Measurements from ENCODE around the gene C1orf167.

Gene C1orf167

GRCh38 chr1:11787251-11787803 is 25.3 kb downstream of the C1orf167 start:
- peaks cover 10% of the 10 kb centered on the region for H3K4me1 Mint-ChIP-seq
- ATAC-seq (replicated peaks; ENCODE audit: extremely low read depth, poor library complexity, severe bottlenecking) (no peak), DNase-seq (ENCODE audit: low spot score in 2 of 2) (no peak)
- H3K36me3 Mint-ChIP-seq (ENCODE audit: insufficient read depth): no peaks in the 10 kb centered on the region
- H3K27ac Mint-ChIP-seq (ENCODE audit: low read depth): no peak overlapping the region
- no peaks in the 10 kb centered on the region for H3K9me3 Mint-ChIP-seq
- no peak overlapping the region for H3K4me3 Mint-ChIP-seq
- H3K27me3 Mint-ChIP-seq: no peaks in the 10 kb centered on the region

- Mint-ChIP-seq H3K4me1 (peaks cover 10% of the 10 kb centered on the region), H3K27ac (ENCODE audit: low read depth) (no peak overlapping the region), H3K4me3 (no peak overlapping the region), H3K9me3 (no peaks in the 10 kb centered on the region), H3K36me3 (ENCODE audit: insufficient read depth) (peaks cover 2% of the 10 kb centered on the region), H3K27me3 (no peaks in the 10 kb centered on the region)
- ATAC-seq (replicated peaks; ENCODE audit: extremely low read depth, poor library complexity, severe bottlenecking): no peak
- DNase-seq (ENCODE audit: low spot score in 2 of 2): no peak
These were observed 25.9 kb downstream of the C1orf167 start for GRCh38 chr1:11787804-11788436.

DNA sequence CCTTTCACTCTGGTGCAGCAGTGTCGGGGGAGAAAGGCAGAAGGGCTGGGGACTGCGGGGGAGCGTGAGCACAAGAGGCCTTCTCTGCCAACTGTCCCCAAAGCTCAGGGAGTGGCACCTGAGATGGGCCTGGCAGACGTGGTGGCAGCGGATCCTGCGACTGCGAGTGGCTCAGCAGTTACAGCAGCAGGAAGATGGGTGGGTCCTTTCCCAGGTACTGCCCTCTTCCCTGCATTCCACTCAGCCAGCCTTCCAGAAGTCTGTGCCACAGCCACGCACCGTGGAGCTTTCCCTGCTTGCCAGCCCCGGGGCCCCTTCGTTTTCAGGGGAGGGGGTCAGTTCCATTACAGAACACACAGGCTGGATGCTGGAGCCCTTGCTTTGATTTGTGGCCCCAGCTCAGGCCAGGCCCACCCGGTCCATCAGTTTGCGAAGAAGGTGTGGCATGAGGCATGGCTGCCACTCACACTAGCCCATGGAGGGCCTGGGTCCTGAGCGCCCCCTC is 26.6 kb downstream of the C1orf167 start:
- H3K4me3 Mint-ChIP-seq: no peak overlapping the region
- no peak for ATAC-seq (replicated peaks; ENCODE audit: extremely low read depth, poor library complexity, severe bottlenecking)
- H3K36me3 Mint-ChIP-seq (ENCODE audit: insufficient read depth): peaks cover 4% of the 10 kb centered on the region
- DNase-seq (ENCODE audit: low spot score in 2 of 2): no peak
- H3K27ac Mint-ChIP-seq (ENCODE audit: low read depth): no peak overlapping the region
- H3K9me3 Mint-ChIP-seq: no peaks in the 10 kb centered on the region
- H3K4me1 Mint-ChIP-seq: peaks cover 10% of the 10 kb centered on the region
- no peaks in the 10 kb centered on the region for H3K27me3 Mint-ChIP-seq

DNA sequence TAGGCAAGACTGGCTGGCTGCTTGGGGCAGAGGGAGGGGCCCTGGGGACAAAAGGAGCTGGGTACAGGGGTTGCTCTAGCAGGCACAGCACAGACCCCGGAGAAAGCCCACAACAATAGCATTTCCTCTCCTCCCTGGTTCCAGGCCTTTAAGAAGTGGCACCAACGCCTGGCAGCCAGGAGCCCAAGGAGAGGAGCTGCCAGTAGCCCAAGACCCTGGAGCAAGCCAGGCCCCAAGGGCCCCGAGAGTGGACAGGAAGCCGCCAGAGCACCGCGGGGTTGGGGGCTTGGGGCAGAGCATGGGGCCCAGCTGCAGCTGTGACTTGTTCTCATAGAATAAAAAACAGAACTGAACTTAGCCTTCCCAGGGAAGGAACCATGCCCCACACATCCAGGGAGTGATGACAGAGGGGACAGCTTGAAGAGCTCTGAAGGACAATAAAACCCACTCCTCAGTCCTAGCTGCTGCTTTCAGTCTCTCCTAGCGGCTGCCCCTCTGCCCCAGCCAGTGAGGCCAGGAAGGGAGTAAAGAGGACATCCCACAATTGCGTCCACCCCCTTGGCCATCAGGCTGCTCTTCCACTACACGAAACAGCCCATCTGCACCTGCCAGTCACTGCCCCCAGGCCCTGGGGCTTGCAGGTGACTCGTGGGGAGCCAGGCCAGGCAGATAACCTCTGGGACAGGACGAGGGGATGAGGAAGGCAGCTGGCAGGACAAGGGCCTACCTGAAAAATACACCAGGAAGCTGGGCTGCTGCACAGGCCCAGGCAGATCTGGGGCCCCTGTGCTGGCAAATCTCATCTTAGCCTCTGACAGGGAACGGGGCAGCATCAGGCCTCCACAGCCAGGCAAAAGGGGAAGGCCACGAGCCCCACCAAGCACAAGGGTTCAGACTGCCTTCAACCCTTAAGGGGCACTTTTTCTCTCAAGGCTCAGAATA is 27.4 kb downstream of the C1orf167 start:
- ATAC-seq (replicated peaks; ENCODE audit: extremely low read depth, poor library complexity, severe bottlenecking) (no peak), DNase-seq (ENCODE audit: low spot score in 2 of 2) (no peak)
- peaks cover 10% of the 10 kb centered on the region for H3K4me1 Mint-ChIP-seq
- peak overlapping the region; percentile 16 for H3K27ac Mint-ChIP-seq (ENCODE audit: low read depth)
- no peak overlapping the region for H3K4me3 Mint-ChIP-seq
- no peaks in the 10 kb centered on the region for H3K27me3 Mint-ChIP-seq
- H3K9me3 Mint-ChIP-seq: no peaks in the 10 kb centered on the region
- H3K36me3 Mint-ChIP-seq (ENCODE audit: insufficient read depth): peaks cover 6% of the 10 kb centered on the region

DNA sequence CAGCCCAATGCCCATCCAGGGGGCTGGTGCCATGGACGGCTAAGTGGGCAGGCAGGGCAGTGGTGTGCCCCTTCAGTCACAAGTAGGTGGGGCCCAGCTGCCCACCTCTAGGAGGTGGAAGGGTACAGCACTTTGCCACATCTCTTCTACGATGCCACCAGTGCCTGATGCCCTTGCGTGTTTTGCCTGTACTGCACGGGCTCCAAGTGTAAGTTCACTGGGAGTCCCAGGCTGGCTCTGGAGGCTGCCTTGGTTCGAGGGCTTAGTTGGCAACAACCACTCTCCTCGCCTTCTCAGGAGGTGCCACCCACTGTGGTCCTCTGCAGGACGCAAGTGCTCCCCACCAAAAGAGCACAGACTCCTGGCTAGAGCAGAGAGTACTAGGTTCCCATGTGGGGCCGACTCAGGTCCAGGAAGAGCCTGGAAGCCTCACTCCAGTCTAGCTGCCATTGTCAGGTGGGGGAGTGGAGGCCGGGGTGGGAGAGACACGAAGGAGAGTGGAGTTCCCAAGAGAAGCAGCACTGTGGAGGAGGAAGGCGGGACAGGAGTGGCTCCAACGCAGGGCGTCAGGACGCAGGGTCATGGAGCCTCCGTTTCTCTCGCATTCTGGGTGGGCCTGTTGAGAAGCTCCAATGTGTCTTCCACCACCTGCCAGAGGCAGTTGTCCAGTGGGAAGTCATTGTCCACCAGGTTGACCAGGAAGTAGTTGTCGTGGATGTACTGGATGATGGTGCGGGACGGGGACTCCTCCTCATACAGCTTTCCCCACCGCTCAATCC is 28.3 kb downstream of the C1orf167 start:
- no peak for ATAC-seq (replicated peaks; ENCODE audit: extremely low read depth, poor library complexity, severe bottlenecking)
- no peaks in the 10 kb centered on the region for H3K27me3 Mint-ChIP-seq
- peaks cover 10% of the 10 kb centered on the region for H3K4me1 Mint-ChIP-seq
- no peak for DNase-seq (ENCODE audit: low spot score in 2 of 2)
- H3K4me3 Mint-ChIP-seq: no peak overlapping the region
- peaks cover 6% of the 10 kb centered on the region for H3K36me3 Mint-ChIP-seq (ENCODE audit: insufficient read depth)
- peak overlapping the region; percentile 81 for H3K27ac Mint-ChIP-seq (ENCODE audit: low read depth)
- no peaks in the 10 kb centered on the region for H3K9me3 Mint-ChIP-seq

DNA sequence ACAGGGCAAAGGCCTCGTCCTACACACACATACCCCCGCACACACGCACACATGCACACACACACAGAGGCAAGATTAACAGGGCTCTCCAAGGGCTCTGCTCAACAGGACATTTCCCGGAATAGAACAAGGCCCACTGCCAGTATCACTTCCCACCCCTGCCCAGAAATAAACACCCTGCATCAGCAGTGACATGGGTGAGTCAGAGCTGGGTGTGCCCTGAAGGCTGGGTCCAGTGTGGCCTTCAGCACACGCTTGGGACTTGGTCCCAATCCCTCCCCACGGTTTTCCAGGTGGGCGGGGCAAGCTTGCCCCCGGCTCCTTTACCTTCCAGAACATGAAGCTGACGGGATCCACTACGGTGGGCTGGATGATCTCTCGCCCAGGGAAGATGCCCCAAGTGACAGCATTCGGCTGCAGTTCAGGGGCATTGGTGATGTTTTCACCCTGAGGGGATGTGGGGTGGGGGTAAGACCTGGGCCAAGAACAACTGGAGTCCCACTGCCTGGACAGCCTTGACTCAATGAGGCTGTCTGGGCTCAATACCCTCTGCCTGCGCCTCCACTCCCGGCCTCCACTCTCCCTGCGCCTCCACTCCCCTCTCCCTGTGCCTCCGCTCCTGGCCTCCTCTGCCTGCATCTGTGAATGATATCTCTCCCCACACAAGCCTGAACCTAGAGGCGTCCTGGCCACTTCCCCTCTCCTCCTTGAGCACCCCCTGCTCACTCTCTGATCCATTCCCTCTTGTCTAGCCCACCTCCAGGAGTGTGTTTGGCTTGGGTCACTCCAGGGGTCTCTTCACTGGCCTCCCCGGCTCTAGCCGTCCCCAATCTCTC is 29.1 kb downstream of the C1orf167 start:
- ATAC-seq (replicated peaks; ENCODE audit: extremely low read depth, poor library complexity, severe bottlenecking): no peak
- DNase-seq (ENCODE audit: low spot score in 2 of 2): no peak

DNA sequence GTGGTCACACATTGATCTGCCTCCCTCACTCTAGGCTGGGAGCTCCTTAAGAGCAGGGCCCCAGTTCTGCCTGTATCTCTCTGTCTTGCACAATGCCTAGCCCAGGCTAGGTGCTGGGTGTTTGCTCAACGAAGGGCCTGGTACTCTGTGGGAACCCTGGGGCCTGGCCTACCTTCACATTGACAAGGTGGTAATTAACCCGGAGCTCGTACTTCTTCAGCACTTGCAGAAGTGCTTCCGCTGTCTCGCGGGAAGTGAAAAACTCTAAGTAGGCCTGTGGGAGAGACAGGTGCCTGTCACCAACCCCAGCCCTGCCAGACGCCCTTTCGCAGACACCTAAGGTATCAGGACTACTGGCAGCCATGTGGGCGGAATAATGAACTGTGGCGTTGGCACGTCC is 30.1 kb downstream of the C1orf167 start:
- Mint-ChIP-seq H3K36me3 (ENCODE audit: insufficient read depth) (peaks cover 9% of the 10 kb centered on the region), H3K4me1 (peaks cover 10% of the 10 kb centered on the region), H3K9me3 (no peaks in the 10 kb centered on the region), H3K4me3 (no peak overlapping the region), H3K27ac (ENCODE audit: low read depth) (peak overlapping the region; percentile 83), H3K27me3 (no peaks in the 10 kb centered on the region)
- ATAC-seq (replicated peaks; ENCODE audit: extremely low read depth, poor library complexity, severe bottlenecking) (no peak), DNase-seq (ENCODE audit: low spot score in 2 of 2) (no peak)

More for the DNA sequence above, 29.1 kb downstream of the C1orf167 start:
- Mint-ChIP-seq H3K27me3 (no peaks in the 10 kb centered on the region), H3K36me3 (ENCODE audit: insufficient read depth) (peaks cover 6% of the 10 kb centered on the region), H3K9me3 (no peaks in the 10 kb centered on the region), H3K27ac (ENCODE audit: low read depth) (peak overlapping the region; percentile 81), H3K4me1 (peaks cover 10% of the 10 kb centered on the region), H3K4me3 (no peak overlapping the region)

DNA sequence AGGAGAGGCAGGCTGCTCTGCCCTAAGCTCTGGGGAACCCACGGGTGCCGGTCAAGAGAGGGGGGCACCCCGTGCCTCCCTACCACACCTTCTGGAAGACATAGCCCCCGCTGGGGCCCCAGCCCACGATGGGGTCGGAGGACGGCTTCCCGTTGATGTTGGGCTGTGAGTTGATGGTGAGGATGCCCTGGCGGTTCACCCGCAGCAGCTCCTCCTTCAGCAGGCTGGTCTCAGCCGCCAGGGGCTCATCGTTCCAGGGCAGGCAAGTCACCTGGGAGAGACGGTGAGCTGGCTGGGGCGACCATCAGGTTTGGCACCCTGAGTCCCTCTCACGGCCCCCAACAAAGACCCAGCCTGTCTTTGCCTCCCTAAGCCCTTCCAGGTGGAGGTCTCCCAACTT is 31.8 kb downstream of the C1orf167 start:
- Mint-ChIP-seq H3K4me3 (no peak overlapping the region), H3K4me1 (peaks cover 10% of the 10 kb centered on the region), H3K27ac (ENCODE audit: low read depth) (no peak overlapping the region), H3K36me3 (ENCODE audit: insufficient read depth) (peaks cover 13% of the 10 kb centered on the region), H3K27me3 (no peaks in the 10 kb centered on the region), H3K9me3 (no peaks in the 10 kb centered on the region)
- ATAC-seq (replicated peaks; ENCODE audit: extremely low read depth, poor library complexity, severe bottlenecking) (no peak), DNase-seq (ENCODE audit: low spot score in 2 of 2) (no peak)

DNA sequence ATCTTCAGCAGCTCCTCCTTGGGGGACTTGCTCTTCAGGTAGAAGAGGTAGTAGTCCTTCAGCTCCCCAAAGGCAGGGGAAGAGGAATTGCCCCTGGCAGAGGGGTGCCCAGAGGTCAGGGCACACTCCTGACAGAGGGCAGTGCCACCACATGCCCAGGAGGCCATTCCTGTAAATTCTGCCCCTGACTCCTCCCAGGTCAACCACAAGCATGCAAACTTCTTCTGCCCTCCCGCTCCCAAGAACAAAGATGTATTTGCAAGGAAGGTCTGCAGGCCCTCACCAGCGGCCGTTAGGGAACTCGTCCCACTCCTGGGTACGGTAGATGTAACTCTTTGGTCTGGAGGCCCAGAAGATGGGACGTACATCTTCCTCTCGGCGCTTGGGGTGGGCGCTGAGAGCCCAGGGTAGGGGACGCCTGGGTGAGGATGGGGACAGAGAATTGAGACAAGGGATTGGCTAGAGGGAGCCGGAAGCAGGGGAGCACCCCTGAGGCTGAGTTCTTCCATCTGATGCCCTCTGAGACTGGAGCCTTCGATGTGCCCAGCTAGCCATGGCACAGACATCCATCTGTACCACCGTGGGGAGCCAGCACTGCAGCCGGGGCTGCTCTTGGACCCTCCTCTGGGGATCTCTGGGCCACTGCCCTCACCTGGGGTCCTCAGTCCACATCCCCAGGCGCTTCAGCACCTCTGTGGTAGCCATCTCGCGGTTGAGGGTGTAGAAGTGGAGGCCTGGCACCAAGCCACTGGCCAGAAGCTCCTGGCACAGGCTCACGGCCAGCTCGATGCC is 32.6 kb downstream of the C1orf167 start:
- Mint-ChIP-seq H3K27ac (ENCODE audit: low read depth) (no peak overlapping the region), H3K36me3 (ENCODE audit: insufficient read depth) (peaks cover 15% of the 10 kb centered on the region), H3K9me3 (no peaks in the 10 kb centered on the region), H3K27me3 (no peaks in the 10 kb centered on the region), H3K4me3 (no peak overlapping the region), H3K4me1 (peaks cover 10% of the 10 kb centered on the region)
- DNase-seq (ENCODE audit: low spot score in 2 of 2) (no peak), ATAC-seq (replicated peaks; ENCODE audit: extremely low read depth, poor library complexity, severe bottlenecking) (no peak)

- ATAC-seq (replicated peaks; ENCODE audit: extremely low read depth, poor library complexity, severe bottlenecking) (no peak), DNase-seq (ENCODE audit: low spot score in 2 of 2) (no peak)
- H3K4me3 Mint-ChIP-seq: no peak overlapping the region
- H3K27ac Mint-ChIP-seq (ENCODE audit: low read depth): peak overlapping the region; percentile 38
- peaks cover 22% of the 10 kb centered on the region for H3K36me3 Mint-ChIP-seq (ENCODE audit: insufficient read depth)
- H3K27me3 Mint-ChIP-seq: no peaks in the 10 kb centered on the region
- no peaks in the 10 kb centered on the region for H3K9me3 Mint-ChIP-seq
- peaks cover 10% of the 10 kb centered on the region for H3K4me1 Mint-ChIP-seq
These were observed 33.4 kb downstream of the C1orf167 start for GRCh38 chr1:11795238-11795890.
